Panc1 (cell line): ENCODE data around the gene CPA3.

Source experiments
- CTCF ChIP-seq: fragments of 450-650 bp; IDR thresholded peaks from 2 replicates; pipeline ENCODE4 v1.5.1; 2017; ENCODE audit warnings: mild to moderate bottlenecking
- POLR2AphosphoS5 ChIP-seq: IDR thresholded peaks from 2 replicates; pipeline ENCODE4 v1.6.1; 2012; ENCODE audit warnings: mild to moderate bottlenecking, low read depth, low read length, moderate library complexity

GRCh38 chr3:148938306-148938705 lies 73.2 kb downstream of the CPA3 start:
- no peak for TF ChIP-seq CTCF
- no peak for TF ChIP-seq POLR2AphosphoS5
